Thoracic aorta (tissue), 2 donors: Measurements from ENCODE around the gene ADAMTSL2. TPM values are rescaled to one million over a fixed set of nuclear protein-coding genes. Genes with fewer than 3 reads are reported as not detected.

Experiments
- ATAC-seq: fragments of 150-250 bp; one replicate; pipeline ENCODE4 v1.8.0; 2017; ENCODE audit warnings: low read depth; ENCODE audit not compliant: insufficient number of reproducible peaks, low FRiP score
- DNase-seq: peaks from one replicate; pipeline ENCODE4 v3.0.0-alpha.2; 2020; ENCODE audit warnings: low spot score
- H3K27ac ChIP-seq, 2 donors: fragments of 200-600 bp; sonication (generic); 1 replicate in 1 of 2; 2 replicates in 1 of 2; pipeline ENCODE4 v1.5.1; 2016; ENCODE audit warnings: mild to moderate bottlenecking in 2 of 2, moderate library complexity in 2 of 2
- H3K27me3 ChIP-seq: fragments of 200-600 bp; sonication (generic); replicated peaks from 2 replicates; pipeline ENCODE4 v1.6.0; 2016; ENCODE audit warnings: mild to moderate bottlenecking; ENCODE audit not compliant: insufficient read depth
- H3K36me3 ChIP-seq: fragments of 200-600 bp; sonication (generic); one replicate; pipeline ENCODE4 v1.5.1; 2016
- H3K4me1 ChIP-seq, 2 donors: fragments of 200-600 bp; sonication (generic); 1 replicate in 1 of 2; 2 replicates in 1 of 2; pipeline versions ENCODE4 v1.5.1 to v1.6.0; 2016; ENCODE audit warnings: low read depth in 2 of 2, mild to moderate bottlenecking in 1 of 2; ENCODE audit not compliant: control insufficient read depth in 1 of 2
- H3K4me3 ChIP-seq: fragments of 200-600 bp; sonication (generic); 2 replicates; pipeline ENCODE4 v1.5.1; 2016; ENCODE audit warnings: mild to moderate bottlenecking
- H3K9me3 ChIP-seq: fragments of 200-600 bp; sonication (generic); 2 replicates; pipeline ENCODE4 v1.5.1; 2016
- CTCF ChIP-seq: fragments of 200-600 bp; sonication (generic); IDR thresholded peaks from one replicate; pipeline ENCODE4 v1.5.1; 2019; ENCODE audit warnings: antibody characterized with exemption
- total RNA-seq, 2 donors: library from RNA; depleted of rRNA; stranded (reverse); fragments of >200 nt; gene quantifications; one replicate each; pipeline versions ENCODE4 v1.1.0 to v1.2.3, GENCODE V29; 2016

The ADAMTSL2 gene
- total RNA-seq, 2 donors from 2014 or later = 2.8 to 5.5 TPM

- Histone ChIP-seq H3K27ac (no peak overlapping the region), H3K36me3 (no peaks in the 10 kb centered on the region), H3K4me1 (peaks cover 6 to 17% of the 10 kb centered on the region in 2 donors), H3K9me3 (no peaks in the 10 kb centered on the region), H3K27me3 (no peaks in the 10 kb centered on the region), H3K4me3 (peak overlapping the region; percentile 30)
- DNase-seq = no peak
- no peak for ATAC-seq
- no peak for TF ChIP-seq CTCF
Measured at GRCh38 chr9:133572821-133573361, 38.4 kb downstream of the ADAMTSL2 start.

GRCh38 chr9:133573791-133574515 lies 39.4 kb downstream of the ADAMTSL2 start:
- Histone ChIP-seq H3K36me3 (no peaks in the 10 kb centered on the region), H3K27me3 (no peaks in the 10 kb centered on the region), H3K4me1 (peaks cover 6 to 17% of the 10 kb centered on the region in 2 donors), H3K9me3 (no peaks in the 10 kb centered on the region), H3K4me3 (no peak overlapping the region), H3K27ac (no peak overlapping the region)
- ATAC-seq (no peak), DNase-seq (no peak)
- no peak for TF ChIP-seq CTCF

- Histone ChIP-seq H3K4me1 (peaks cover 6 to 17% of the 10 kb centered on the region in 2 donors), H3K9me3 (no peaks in the 10 kb centered on the region), H3K27me3 (no peaks in the 10 kb centered on the region), H3K4me3 (no peak overlapping the region), H3K36me3 (no peaks in the 10 kb centered on the region), H3K27ac (no peak overlapping the region)
- TF ChIP-seq CTCF = no peak
- DNase-seq (no peak), ATAC-seq (no peak)
Measured at GRCh38 chr9:133574771-133575170, 40.3 kb downstream of the ADAMTSL2 start.

- Histone ChIP-seq H3K27me3 (no peaks in the 10 kb centered on the region), H3K9me3 (no peaks in the 10 kb centered on the region), H3K27ac (no peak overlapping the region), H3K4me3 (no peak overlapping the region), H3K36me3 (no peaks in the 10 kb centered on the region), H3K4me1 (peaks cover 6 to 17% of the 10 kb centered on the region in 2 donors)
- ATAC-seq (no peak), DNase-seq (no peak)
- TF ChIP-seq CTCF = no peak
Measured at GRCh38 chr9:133575186-133576030, 40.9 kb downstream of the ADAMTSL2 start.
